HG03108 (cell line): Measurements from ENCODE around the gene SKAP1.
A peak's percentile ranks its signal among the peaks of the same experiment; 100 is the strongest.
"Not testable (repeated sequence)": the region's sequence is repeated elsewhere in the genome, so short reads cannot be mapped to it uniquely, and the experiment has no call there.

Experiments used
- ATAC-seq: cut with Tn5 transposase; IDR thresholded peaks from one replicate; pipeline ENCODE4 v1.9.1; 2021; ENCODE audit warnings: moderate library complexity; ENCODE audit not compliant: unreplicated experiment

The SKAP1 gene

DNA sequence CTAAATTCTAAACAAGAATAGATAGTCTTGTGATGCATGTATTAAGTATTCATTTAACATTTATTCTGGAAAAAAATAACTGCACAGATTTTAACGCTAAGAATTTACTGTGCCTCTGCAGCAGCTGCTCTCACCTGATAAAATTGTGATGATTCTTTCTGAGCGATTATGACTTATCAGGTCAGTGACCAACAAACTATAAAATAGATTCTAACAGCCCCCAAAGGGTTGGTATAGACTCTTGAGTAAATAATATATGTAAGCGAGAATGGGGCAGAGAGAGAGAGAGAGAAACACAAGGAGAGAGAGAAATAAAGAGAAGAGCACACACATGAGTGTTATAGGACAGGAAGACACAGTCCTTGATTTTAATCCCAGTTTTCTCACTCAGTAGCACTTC lies 178.1 kb downstream of the SKAP1 start:
- ATAC-seq, result no peak

DNA sequence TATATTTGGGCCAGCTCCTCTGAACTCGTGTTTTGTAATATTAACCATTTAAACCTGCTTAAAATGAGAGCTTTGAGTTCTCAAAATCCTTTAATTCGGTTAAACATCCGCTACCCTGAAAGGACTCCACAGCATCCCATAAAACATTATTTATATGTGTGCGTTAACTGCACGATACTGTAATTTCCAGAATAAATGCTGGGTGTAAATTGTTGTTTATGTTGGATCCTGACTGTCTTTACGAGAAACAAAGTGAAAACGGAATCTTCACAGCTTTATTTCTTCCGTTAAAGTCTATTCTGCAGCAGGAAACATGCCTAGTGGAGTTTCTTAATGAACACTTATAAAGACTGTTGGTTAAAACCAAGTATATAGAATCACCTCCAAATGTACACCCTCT lies 179.1 kb downstream of the SKAP1 start:
- ATAC-seq, result no peak

DNA sequence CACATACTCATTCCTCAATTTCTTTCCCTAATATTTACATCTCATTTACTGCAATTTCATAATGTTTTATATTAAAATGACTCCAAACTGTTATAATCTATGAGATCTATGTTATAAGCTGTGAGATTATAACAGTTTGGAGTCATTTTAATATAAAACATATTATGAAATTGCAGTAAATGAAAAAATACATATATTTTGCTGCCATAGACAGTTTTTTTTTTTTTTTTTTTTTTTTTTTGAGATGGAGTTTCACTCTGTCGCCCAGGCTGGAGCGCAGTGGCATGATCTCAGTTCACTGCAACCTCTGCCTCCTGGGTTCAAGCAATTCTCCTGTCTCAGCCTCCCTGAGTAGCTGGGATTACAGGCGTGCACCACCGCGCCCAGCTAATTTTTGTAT lies 180.0 kb downstream of the SKAP1 start:
- not testable (repeated sequence) for ATAC-seq

DNA sequence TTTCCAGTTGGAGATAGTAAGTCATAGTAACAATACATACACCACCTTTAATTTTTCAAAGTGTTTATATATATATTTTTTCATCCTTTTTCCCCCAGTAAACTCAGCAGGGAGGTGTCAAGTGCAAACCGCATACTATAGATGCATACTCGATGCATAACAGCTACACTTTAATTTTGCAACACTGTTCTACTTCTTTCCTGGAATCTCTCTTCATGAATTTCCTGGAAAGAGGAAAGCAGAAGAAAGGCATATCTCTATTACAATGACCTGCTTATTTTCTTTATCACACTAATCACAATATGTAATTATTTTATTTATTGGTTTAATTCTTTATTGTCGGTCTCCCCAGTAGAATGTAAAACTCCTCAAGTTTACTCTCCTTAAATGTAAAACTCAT lies 182.4 kb downstream of the SKAP1 start:
- no peak for ATAC-seq

DNA sequence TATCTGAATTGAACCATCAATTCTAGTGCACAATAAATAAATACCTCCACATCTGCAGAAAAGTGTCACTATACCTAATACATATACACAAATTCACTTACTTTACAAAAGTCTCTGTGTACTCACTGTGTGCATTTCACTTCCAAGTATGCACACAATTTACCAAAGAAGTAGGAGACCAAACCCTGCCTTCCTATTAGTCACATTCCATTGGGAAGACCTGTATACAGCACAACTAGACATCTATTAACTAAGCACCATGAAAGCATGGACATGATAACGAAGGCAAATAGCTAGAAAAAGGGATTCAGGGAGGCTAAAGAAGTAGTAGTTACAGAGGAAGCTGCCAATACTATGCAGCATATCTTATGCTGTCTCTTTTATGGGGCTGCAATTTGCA lies 183.0 kb downstream of the SKAP1 start:
- no peak for ATAC-seq

DNA sequence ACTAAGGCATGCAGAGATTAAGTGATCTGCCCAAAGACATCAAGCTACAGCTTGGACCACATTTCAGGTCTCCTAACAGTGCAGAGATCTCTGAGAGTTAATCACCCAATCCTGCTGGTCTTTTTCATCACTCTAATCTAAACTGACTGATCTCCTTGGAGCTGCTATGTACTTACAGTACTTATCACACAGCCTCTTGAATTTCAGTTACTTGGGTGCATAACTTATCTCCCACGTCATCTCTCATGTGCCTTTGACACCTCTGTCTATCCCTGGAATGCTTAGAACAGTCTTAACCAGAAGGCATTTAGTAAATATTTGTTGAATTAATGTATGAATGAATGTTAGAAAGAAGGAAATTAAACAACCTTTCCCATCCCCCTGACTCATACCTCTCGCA lies 183.4 kb downstream of the SKAP1 start:
- no peak for ATAC-seq

DNA sequence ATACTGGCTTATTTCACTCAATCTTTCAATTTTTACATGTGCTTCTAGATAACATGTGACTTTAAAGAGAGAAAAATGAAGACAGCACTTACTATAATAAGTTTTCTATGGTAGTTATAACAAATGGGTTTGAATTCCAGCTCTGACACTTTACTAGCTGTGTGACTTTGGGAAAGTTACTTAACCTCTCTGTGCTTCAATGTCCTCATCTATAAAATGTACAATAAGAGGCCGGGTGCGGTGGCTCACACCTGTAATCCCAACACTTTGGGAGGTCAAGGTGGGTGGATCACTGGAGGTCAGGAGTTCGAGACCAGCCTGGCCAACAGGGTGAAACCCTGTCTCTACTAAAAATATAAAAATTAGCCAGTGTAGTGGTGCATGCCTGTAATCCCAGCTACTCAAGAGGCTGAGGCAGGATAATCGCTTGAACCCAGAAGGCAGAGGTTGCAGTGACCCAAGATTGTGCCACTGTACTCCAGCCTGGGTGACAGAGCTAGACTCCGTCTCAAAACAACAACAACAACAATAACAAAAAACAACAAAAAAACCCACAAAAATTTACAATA lies 184.5 kb downstream of the SKAP1 start:
- not testable (repeated sequence) for ATAC-seq

DNA sequence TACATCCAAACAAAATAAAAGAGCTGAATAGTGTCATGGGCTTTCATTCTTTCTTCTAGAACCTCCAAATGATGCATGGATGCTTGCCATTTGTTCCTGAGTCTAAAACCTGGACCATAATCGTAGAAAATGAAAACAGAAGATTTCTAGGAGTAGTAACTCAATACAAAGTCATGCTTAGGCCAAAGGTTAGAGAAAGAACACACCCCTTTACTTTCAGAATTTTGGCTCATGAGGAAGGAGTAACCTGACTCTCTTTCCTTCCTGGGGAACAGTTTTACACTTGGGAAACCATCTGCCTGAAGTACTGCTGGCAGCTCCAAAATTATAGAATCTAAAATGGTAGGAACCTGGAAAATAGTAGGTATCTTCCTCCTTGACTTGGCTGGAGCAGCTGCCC lies 185.2 kb downstream of the SKAP1 start:
- ATAC-seq, result no peak

DNA sequence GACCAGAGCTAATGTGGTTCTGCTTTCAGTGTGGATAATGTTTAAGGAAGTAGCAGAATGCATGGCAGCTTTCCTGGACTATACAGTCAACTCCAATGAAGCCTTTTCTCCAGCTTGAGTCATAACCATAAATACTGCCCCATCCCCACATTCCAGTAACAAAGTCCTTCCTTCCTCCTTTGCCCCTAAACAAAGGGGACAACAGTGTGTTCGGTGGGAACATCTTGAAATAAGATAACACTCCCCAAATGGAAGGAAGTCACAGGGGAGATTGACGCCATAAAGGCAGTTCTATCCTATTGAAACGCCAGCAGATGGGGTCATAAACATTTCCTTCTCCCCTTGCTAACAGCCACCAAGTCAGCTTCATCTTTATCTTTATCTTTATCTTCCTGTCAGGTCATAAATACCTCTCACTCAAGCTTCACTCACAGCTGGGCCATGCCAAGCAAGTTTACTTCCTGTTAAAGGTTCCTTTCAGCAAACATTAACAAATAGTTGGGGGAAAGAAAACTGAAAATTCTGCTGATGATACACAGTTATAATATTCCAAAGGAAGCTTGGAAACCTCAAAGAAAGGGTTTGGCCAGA lies 185.8 kb downstream of the SKAP1 start:
- no peak for ATAC-seq

DNA sequence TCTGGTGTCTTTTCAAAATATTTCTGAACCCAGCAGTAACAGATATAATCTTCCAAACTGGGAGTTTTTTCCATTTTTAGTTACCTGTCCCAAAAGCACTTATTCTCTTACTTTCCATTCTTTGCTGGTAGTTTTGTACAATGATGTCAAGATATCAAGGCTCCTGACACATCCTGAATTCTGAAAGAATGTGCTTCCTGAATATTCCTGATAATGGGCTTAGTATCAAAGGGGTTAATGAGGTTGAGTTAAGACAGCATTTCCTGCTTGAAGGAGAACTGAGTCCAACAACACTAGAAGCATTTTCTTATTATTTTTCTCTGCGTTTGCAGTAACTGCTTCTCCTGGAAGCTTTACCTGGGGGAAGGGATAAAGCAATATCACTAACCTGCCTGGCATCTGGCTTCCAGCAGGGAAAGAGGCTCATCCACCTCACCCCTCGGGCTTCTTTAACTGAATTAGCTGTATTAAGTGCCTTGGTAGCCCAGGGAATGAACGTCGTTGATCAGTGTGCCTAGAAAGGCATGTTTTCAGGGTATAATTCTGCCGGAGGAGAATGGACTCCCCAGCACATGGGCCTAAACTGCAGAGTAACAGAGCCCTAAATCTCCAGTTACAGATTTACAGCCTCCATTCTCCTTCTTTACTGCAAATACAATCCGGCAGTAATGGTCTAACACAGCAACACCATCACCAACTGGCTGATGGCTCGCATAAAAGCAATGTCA lies 188.1 kb downstream of the SKAP1 start:
- no peak for ATAC-seq

DNA sequence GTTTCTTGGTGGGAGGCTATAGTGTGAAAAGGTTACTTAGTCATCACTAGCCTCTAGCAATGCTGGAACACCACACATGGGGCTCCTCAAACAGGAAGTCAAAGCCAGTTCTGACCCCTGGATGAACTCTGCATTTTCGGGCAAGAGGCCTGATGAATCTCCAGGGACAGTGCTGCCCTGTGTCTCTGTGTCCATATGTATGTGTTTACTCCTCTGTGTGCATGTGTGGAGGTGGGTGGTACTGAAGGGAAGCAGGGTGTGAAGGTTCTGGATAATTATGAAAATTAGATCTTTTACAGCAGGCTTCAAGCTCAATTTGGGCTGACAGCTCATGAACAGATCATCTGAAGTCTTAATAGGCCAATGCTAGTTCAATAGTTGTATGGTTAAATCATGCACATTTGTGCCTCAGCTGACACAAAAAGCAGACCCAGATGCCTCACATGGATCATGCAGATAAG lies 188.9 kb downstream of the SKAP1 start:
- peak; percentile 81 for ATAC-seq

DNA sequence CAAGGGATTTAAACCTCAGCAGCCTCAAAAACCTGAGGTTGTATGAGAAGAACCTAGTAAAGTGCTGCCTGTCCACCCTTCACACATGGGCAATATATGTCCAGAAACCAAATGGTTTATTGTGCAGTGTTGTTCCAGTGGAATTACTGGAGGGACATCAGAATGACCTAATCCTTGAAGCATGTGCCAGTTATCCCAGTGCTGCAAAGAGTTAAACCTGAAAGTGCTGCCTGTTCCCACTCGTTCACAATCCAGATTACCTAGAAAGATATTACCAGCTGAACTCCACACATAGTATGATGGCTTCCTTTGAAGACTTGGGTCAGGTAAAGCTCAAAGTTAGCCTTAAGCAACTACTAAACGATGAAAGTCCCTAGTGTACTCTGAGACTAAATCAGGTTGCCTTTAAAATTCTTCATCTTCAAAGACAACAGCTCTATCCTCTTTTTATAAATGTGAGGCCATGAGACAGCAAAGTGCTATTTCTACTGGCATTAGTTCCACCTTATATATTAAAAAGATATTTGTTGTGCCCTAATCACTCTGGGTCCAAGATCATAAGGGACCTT lies 189.4 kb downstream of the SKAP1 start:
- ATAC-seq, result no peak

DNA sequence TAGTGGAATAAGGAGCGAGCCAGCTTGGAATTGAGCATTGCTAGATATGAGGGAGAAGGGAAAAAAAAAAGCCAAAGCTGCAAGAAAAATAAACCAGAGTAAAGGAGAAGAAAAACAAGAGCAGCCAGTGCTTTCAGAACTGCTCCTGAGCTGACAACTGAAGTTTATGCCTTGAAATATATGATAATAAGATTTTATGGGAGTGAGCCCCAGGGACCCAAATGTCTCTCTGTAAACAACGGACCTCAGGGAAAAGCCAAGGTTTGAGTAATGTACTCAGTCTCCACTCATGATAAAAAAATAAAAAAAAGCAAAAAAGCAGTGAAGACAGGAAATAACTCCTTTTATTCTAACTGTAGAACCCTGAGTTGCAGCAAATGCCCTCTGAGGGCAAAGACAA lies 189.9 kb downstream of the SKAP1 start:
- ATAC-seq, result no peak

DNA sequence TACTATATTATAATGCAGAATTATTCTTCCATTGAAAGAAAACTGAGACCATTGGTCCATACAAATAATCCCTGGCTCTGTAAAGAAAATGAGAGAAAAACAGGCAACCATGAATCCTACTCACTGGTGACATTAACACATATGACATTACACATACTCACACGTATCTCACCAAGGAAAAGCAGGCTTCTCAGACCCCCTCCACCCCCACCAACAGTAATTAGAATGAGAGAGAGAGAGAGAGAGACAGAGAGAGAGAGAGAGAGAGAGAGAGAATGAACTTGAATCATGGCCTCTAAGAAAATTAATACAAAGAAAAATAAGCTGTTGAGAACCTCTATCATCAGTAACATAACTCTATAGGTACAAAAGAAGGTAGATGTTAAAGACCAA lies 190.4 kb downstream of the SKAP1 start:
- no peak for ATAC-seq

DNA sequence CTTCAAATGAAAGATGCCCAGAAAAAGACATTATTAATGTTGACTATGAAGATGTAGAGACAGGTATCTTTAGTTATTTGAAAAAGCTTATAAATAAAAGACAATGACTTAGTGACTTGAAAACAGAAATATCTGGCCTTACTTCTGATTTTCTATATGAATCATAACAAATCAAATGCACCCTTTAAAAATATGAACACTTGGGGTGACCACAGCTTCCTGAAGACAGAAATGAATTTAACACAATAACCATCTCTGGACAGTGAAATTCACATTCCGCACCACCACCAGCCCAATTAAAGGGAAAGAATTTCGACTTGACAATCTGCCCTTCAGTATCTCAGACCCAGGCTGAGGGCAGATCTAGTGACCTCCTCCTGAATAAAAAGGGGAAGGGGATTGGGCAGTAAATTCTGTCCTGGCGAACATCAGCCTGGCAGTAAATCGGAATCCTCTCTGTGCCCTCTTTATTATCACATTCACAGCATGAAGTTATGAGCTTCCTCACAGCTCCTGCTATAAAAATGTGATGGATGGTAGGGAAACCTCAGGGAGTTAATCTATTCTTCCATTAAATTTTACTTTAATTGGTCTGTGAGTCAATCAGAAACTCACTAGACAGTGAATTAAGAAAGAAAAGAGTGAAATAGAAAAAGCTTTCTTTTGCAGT lies 190.9 kb downstream of the SKAP1 start:
- no peak for ATAC-seq

DNA sequence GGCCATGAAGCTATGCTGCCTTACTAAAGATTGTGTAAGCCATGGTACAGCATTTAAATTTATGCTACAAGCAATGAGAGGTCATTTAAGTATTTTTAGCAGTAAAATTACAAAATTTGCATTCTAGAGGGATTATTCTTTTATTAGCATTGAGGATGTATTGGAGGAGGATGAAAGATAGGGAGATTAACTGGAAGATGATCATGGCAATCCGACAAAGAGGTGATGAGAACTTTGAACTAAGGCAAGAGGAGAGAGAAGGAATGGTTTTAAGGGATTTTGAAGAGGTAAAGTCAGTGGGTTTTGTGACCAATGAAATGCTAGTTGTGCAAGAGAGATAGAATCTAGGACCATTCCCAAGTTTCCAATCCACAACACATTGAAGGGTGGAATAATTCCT lies 192.6 kb downstream of the SKAP1 start:
- ATAC-seq, result no peak

DNA sequence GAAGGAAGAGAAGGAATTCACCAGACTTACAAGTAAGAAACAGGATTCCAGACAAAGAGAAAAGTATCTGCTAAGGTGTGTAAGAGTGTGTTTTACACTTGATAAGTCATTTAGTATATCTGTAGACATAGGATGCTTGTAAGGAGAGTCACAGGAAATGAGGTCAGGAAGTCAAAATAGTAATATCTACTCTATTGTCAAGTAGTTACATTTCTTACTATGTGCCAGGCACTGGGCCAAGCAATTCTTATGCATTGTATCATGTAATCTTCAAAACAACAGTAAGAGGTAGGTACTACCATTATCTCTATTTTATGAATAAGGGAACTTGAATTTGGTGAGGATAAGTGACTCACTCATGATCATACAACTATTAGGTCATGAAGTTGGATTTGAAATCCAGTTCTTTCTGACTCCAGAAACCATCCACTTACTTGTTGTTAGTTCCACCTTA lies 193.3 kb downstream of the SKAP1 start:
- no peak for ATAC-seq

DNA sequence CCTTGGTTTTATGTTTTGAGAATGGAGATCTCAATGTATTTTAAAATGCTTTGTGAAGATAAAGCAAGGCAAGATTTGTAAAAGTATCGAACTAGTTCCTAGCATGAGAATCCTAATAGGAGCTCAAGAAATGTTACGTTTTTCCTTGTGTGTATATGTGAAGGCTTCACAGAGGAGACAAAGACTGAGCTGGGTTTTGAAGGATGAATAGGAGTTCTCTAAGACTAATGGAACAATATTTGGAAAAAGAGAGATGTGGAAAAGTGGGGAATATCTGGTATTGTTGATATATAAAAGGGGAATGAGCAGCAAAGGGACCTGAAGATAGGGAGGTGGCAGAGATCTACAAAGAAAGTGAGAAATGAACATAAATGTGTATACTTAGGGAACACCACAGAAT lies 195.1 kb downstream of the SKAP1 start:
- ATAC-seq, result no peak

DNA sequence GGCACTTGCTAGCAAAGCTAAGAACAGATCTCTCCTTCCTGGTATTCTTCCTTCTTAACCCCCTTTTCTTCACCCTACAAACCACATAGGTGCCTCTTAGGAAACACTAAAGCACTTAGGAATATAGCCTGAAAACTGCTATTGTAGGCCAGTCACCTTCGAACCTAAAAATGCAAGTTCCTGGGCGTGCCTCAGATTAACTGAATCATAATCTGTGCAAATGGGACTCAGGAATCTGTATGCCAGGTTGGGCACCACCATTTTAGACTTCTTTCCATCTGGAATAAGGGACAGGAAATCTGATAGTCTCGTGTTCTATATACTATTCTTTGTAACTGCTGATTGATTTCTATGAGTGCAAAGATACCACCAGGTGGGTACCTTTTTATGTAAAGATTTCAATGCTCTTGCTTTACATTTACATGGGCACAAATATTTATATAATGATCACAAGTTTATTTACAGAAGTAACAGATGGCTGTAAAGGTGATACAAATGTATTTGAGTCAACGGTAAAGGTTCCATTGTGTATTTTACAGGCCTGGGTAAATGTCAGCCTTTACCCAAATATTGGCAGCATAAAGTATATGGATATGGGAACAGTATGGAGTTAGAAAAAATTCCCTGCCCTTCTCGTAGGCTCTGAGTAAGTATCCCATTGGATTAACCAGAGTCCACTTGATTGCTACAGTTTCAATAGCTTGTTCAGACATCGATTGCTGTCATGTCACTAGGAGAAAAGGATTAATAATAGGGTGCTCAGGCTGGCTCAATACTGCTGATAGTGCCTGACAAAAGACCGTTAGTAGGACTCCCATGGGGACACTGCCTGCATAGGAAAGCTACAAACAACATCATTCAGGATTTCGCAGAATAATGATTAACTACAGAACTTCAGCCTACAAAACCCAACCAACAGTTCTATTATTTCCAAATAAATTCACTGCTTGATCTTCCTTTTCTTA lies 197.7 kb downstream of the SKAP1 start:
- ATAC-seq, result no peak

DNA sequence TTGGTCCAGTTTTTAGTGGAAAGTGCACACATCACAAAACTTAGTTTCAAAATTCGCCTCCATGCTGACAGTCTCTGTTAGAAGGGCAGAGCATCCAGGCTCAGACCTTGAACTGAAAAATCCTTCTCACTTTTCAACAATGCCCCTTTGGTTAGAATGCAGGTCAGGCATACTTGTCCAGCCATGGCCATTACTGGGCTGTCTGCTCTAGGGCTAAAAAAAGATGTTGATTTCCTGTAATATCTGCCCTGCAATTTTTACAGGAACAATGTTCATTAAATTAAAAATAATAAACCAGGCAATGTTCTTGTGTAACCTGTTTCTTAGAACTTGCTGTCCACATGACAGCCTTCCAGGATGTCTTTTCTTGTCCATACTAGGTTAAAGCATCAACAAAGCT lies 200.1 kb downstream of the SKAP1 start:
- no peak for ATAC-seq
